Lung (tissue), 12 donors: ENCODE data around the gene ST3GAL3. TPM values are rescaled to one million over a fixed set of nuclear protein-coding genes. Genes with fewer than 3 reads are reported as not detected.

ENCODE experiments used
- ATAC-seq: fragments of 200-7000 bp; cut with Tn5 transposase; one replicate; pipeline ENCODE4 v1.9.1; 2020; ENCODE audit warnings: moderate number of reproducible peaks; ENCODE audit not compliant: insufficient read depth, low FRiP score
- DNase-seq, 3 donors: peaks; one replicate each; pipeline ENCODE4 v3.0.0-alpha.2; 2013 to 2017
- H3K27ac ChIP-seq, 2 donors: one replicate each; pipeline ENCODE4 v1.5.1; 2013; ENCODE audit warnings: mild to moderate bottlenecking in 2 of 2, moderate library complexity in 2 of 2, control low read depth in 1 of 2, inconsistent platforms in 1 of 2, low read depth in 1 of 2, low read length in 1 of 2
- H3K27me3 ChIP-seq, 3 donors: one replicate each; pipeline ENCODE4 v1.5.1; 2013; ENCODE audit warnings: low read length in 2 of 3; ENCODE audit not compliant: control insufficient read depth in 3 of 3, insufficient read depth in 3 of 3
- H3K36me3 ChIP-seq, 4 donors: one replicate each; pipeline ENCODE4 v1.5.1; 2013; ENCODE audit warnings: low read length in 4 of 4, mild to moderate bottlenecking in 1 of 4, moderate library complexity in 1 of 4; ENCODE audit not compliant: control insufficient read depth in 4 of 4, insufficient read depth in 4 of 4
- H3K4me1 ChIP-seq, 5 donors: one replicate each; pipeline ENCODE4 v1.5.1; 2013; ENCODE audit warnings: low read length in 5 of 5, mild to moderate bottlenecking in 2 of 5, moderate library complexity in 1 of 5; ENCODE audit not compliant: control insufficient read depth in 5 of 5, insufficient read depth in 5 of 5
- H3K4me3 ChIP-seq: one replicate; pipeline ENCODE4 v1.5.1; 2013; ENCODE audit warnings: mild to moderate bottlenecking, control low read depth, moderate library complexity
- H3K9ac ChIP-seq, 2 donors: one replicate each; pipeline ENCODE4 v1.5.1; 2013; ENCODE audit warnings: low read length in 2 of 2, control low read depth in 1 of 2; ENCODE audit not compliant: insufficient read depth in 1 of 2
- H3K9me3 ChIP-seq, 4 donors: one replicate each; pipeline ENCODE4 v1.5.1; 2013; ENCODE audit warnings: low read length in 3 of 4, mild to moderate bottlenecking in 1 of 4, moderate library complexity in 1 of 4; ENCODE audit not compliant: control insufficient read depth in 4 of 4, insufficient read depth in 3 of 4
- CTCF ChIP-seq: IDR thresholded peaks from 2 replicates; pipeline ENCODE4 v1.5.1; 2012; ENCODE audit warnings: mild to moderate bottlenecking; ENCODE audit errors: control extremely low read depth, extremely low read depth
- WGBS, 2 donors: extraction: QIAGEN DNeasy Blood & Tissue Kit; methylation state at CpG; one replicate each; pipeline ENCODE4 v1.1.7; 2013; 5-methylcytosine and 5-hydroxymethylcytosine counted together
- polyA plus RNA-seq, 2 donors: library from polyadenylated mRNA; stranded (reverse); fragments of 200-250 nt; gene quantifications; one replicate each; pipeline ENCODE4 v1.2.1, GENCODE V29; 2013
- total RNA-seq, 2 donors: library from RNA; depleted of rRNA in 1 of 2; stranded (reverse); fragments of >200 nt in 1 of 2; gene quantifications; one replicate each; pipeline ENCODE4 v1.2.1, GENCODE V29; 2014 to 2021
- donor health status: control.
- donor health status: control.
- donor health status: Bipolar disorder and iron deficiency.
- donor health status: healthy.
- donor health status: DM: yes; HTN: yes; CAD: no.

ST3GAL3 gene
- total and polyA plus RNA-seq, 4 donors: 8.4 to 28.0 (median 17.1) TPM

GRCh38 chr1:43786960-43787359 is 79.6 kb downstream of the ST3GAL3 start:
- no peak overlapping the region for H3K27ac ChIP-seq
- no peak for TF ChIP-seq CTCF
- WGBS, 2 donors: 24 to 38% methylated on average over 1 of the region's 1 CpG

GRCh38 chr1:43789604-43790550 is 82.5 kb downstream of the ST3GAL3 start:
- DNase-seq: no peak
- H3K4me1 ChIP-seq: peaks cover 0 to 7% (median 0%) of the 10 kb centered on the region in 5 donors
- no peaks in the 10 kb centered on the region for H3K27me3 ChIP-seq
- H3K27ac ChIP-seq: no peak overlapping the region
- no peaks in the 10 kb centered on the region for H3K9me3 ChIP-seq
- no peak for ATAC-seq
- H3K4me3 ChIP-seq: no peak overlapping the region
- H3K9ac ChIP-seq: no peak overlapping the region
- no peak for TF ChIP-seq CTCF
- peaks cover 0 to 6% (median 4%) of the 10 kb centered on the region in 4 donors for H3K36me3 ChIP-seq
- WGBS, 2 donors: 76 to 87% methylated on average over 3 of the region's 3 CpGs

More at GRCh38 chr1:43786960-43787359, 79.6 kb downstream of the ST3GAL3 start:
- Histone ChIP-seq H3K9ac (no peak overlapping the region), H3K36me3 (no peaks in the 10 kb centered on the region), H3K4me3 (no peak overlapping the region), H3K27me3 (no peaks in the 10 kb centered on the region), H3K9me3 (no peaks in the 10 kb centered on the region), H3K4me1 (peaks cover 0 to 12% (median 0%) of the 10 kb centered on the region in 5 donors)
- ATAC-seq (no peak), DNase-seq (peak in 1 of 3 donors; percentile 18)

- DNase-seq: no peak
- Histone ChIP-seq H3K27me3 (no peaks in the 10 kb centered on the region), H3K36me3 (peaks cover 0 to 6% (median 4%) of the 10 kb centered on the region in 4 donors), H3K4me3 (no peak overlapping the region), H3K9ac (no peak overlapping the region), H3K9me3 (no peaks in the 10 kb centered on the region), H3K27ac (no peak overlapping the region), H3K4me1 (peaks cover 0 to 7% (median 2%) of the 10 kb centered on the region in 5 donors)
- WGBS, 2 donors: 98 to 100% methylated on average over 2 of the region's 2 CpGs
- no peak for ATAC-seq
- TF ChIP-seq CTCF: no peak
Measured at GRCh38 chr1:43791243-43791642, 83.9 kb downstream of the ST3GAL3 start.
